ENCODE measurements around the gene ADAMTS2.

The ADAMTS2 gene

DNA sequence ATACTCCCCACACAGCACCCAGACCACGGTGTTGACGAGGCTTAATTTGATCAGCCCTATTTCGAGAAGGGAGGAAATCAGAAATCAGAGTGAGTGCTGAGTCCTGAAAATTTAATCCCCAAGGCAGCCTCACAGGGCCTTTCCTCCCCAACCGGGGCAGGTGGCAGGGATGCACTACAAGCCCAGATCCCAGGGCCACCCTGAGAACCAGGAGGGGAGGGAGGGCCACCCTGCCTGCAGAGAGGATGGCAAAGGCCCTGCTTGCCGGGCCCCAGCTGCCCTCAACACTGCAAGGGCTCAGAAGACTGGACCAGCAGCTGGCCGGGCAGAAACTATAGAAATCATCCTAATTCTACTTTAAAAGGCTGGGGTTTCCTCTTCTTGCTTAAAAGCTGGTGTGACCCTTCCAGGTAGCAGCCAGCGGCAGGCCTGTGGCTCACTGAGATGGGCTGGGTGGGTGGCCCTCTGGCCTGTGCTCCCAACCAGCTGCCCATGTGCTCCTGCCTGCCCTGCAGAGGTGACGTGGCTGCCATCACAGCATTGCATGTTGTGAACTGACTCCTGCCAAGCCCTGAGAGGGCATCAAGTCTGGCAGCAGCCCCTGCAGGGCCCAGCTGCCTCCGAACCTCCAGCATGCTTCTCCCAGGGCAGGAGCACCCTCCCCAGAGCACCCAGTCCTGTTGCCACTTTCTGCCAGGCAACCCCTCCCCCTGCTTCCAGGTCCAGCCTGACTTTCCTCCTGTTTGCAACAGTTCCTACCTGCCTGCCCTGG, 122.8 kb downstream of the ADAMTS2 start:
- no peak for DNase-seq (ENCODE audit: low read depth)
- no peak overlapping the region for H3K4me3 ChIP-seq (ENCODE audit: low read depth, low read length)
- TF ChIP-seq, protein P1, sequence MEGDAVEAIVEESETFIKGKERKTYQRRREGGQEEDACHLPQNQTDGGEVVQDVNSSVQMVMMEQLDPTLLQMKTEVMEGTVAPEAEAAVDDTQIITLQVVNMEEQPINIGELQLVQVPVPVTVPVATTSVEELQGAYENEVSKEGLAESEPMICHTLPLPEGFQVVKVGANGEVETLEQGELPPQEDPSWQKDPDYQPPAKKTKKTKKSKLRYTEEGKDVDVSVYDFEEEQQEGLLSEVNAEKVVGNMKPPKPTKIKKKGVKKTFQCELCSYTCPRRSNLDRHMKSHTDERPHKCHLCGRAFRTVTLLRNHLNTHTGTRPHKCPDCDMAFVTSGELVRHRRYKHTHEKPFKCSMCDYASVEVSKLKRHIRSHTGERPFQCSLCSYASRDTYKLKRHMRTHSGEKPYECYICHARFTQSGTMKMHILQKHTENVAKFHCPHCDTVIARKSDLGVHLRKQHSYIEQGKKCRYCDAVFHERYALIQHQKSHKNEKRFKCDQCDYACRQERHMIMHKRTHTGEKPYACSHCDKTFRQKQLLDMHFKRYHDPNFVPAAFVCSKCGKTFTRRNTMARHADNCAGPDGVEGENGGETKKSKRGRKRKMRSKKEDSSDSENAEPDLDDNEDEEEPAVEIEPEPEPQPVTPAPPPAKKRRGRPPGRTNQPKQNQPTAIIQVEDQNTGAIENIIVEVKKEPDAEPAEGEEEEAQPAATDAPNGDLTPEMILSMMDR (IDR thresholded peaks at IDR 0.05; ENCODE audit: insufficient read depth, low read depth, low read length, missing control alignments), result no peak

DNA sequence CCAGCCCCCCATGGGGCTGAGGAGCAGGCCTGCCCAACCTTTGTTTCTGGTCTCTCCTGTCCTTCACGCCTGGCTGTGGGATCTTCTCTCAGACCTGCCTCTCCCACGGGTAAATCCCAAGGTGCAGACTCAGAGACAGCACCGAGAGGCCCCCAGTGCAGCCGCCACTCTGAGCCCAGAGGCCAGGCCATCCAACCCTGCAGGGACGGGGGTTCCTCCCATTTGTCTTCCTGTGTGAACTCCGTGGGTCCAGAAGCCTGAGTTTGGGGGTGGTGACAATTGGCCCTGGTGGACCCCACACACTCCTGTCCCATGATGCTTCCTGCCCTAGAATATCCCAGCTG, 123.4 kb downstream of the ADAMTS2 start:
- no peak overlapping the region for H3K4me3 ChIP-seq (ENCODE audit: low read depth, low read length)
- DNase-seq (ENCODE audit: low read depth), result no peak
- TF ChIP-seq, protein P1 (IDR thresholded peaks at IDR 0.05; ENCODE audit: insufficient read depth, low read depth, low read length, missing control alignments), result no peak

DNA sequence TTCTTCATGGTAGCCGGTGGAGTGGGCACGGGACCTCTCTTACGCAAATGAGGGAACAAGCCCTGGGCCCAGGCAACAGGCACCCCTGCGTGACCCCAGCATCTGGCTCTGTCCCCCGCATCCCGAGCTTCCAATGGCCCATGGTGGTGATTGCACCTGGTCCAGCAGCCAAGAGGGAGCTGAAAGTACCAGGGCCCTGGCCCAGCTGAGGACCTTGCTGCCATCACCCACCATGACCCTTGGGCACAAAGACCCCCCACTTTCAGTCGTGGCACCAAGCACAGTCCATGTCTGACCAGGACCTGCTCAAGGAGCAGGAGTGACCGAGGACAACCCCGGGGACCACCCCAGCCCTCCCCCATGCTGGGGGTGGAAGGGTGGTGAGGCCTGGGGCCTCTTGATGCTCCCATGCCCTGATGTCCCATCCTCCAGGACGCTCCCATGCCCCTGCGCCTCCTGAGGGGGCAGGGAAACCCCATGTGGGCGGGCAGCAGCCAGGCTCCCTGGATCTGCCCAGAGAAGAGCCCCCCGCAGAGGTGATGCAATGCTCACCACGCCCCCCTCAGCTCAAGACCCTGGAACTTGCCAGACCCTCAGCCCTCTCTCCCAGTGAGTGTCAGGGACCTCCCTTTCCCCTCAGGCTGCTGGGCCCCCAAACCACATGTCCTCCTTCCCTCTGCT, 123.9 kb downstream of the ADAMTS2 start:
- TF ChIP-seq, protein P1 (IDR thresholded peaks at IDR 0.05; ENCODE audit: insufficient read depth, low read depth, low read length, missing control alignments), result no peak
- H3K4me3 ChIP-seq (ENCODE audit: low read depth, low read length), result no peak overlapping the region
- DNase-seq (ENCODE audit: low read depth), result no peak

DNA sequence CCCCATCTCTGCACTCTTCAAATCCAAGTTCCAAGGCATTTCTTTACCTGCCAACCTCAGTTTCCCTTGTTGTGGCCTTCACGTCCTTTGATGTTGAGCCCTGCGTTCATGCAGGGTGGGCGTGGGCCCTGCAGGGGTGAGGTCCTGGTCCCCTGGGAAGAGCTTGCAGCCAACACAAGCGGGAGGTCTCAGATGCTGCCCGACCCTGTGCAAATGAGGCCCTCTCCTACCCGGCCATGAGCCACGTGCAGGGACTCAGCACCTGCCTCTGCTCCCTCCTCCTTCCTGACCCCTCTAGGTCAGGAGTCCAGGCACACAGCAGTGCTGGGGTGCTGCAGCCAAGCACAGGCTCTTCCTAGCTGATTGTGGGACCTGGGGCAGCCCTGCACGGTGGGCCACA, 124.5 kb downstream of the ADAMTS2 start:
- H3K4me3 ChIP-seq (ENCODE audit: low read depth, low read length), result no peak overlapping the region
- TF ChIP-seq, protein P1 (IDR thresholded peaks at IDR 0.05; ENCODE audit: insufficient read depth, low read depth, low read length, missing control alignments), result no peak
- DNase-seq (ENCODE audit: low read depth), result no peak

DNA sequence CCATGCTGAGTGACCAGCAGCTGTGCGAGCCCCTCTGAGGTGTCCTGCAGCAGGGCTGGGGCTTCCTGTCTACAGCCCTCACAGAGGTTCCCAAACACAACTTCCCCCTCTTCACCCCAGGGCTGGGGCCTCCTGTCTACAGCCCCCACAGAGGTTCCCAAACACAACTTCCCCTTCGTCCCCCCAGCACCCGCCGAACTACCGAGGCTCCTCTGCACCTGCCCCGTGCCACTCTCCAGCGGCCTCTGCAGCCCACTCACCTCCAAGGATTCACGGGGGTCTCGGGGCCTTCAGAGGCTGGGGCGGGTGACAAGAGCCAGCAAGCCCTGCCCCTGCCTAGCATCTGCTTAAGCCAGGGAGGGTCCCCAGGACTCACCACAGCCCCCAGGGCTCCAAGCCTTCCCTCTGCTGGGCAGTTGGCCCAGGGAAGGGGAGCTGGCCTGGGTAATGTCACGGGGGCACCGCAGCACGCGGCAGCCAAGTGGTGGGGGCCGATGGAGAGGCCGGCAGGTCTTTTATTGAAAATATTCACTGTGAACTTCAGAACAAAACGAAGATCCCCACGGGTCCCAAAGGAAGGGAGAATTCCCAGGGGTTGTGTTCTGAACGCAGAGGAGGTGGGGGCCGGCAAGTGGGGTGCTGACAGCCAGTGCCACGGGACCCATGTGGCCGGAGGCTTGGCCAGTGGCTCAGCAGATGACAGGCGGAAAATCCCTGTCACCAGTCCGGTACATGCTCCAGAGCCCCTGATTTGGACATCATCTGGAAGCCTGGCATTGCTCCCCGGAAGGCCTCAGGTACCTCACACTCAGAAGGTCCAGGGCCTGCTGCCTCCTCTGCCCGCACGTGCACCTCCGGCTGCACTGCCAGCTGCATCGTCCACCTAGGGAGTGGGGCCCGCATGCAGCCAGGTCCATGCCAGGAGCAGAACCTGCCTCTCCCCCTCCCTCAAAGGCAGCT, 125.3 kb downstream of the ADAMTS2 start:
- TF ChIP-seq, protein P1 (IDR thresholded peaks at IDR 0.05; ENCODE audit: insufficient read depth, low read depth, low read length, missing control alignments), result no peak
- DNase-seq (ENCODE audit: low read depth), result no peak

DNA sequence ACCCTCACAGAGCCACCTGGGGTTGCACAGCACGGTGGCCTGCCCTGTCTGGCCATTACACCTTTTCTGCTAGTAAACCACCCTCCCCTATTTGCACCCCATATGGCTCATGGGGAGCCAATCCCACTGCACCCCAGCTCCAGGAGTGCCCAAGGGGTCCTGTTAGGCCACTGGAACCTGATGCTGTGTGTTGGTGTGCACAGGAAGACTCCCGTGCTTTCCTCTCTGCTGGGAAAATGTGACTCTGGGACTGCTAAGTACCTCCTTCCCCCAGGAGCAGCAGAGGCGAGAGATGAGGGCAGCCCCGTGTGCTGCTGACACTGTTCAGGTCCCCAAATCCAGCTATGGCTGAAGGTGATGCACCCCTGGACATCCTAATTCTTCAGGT, 126.3 kb downstream of the ADAMTS2 start:
- TF ChIP-seq, protein P1 (IDR thresholded peaks at IDR 0.05; ENCODE audit: insufficient read depth, low read depth, low read length, missing control alignments), result no peak
- no peak overlapping the region for H3K4me3 ChIP-seq (ENCODE audit: low read depth, low read length)
- no peak for DNase-seq (ENCODE audit: low read depth)

More for the DNA sequence above, 125.3 kb downstream of the ADAMTS2 start:
- H3K4me3 ChIP-seq (ENCODE audit: low read depth, low read length), result no peak overlapping the region
